ENCODE results near the gene CYP4F8.

DNA sequence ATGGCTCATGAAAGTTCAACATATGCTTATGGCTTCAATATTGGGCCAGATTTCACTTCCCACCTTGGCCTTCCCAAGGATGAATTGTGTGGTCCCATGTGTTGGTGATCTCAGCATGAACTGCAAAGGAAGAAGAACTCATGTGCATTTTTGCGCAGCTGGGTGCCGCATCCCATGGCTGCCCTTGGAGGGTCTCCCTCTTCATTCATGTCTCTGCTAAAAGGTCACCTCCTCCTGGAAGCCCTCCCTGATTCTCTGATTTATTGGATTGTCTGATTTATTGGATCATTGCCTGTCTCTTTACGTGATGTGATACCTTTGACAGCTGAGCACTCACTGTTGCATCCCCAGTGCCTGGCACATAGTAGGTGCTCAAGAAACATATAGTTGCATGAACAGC is 1.7 kb upstream of the CYP4F8 start:
- TF ChIP-seq POLR2A (IDR thresholded peaks at IDR 0.05) (no peak), EP300 (IDR thresholded peaks at IDR 0.05) (no peak)
